Brain microvascular endothelial cell (primary cell): Measurements from ENCODE around the gene KCNQ1.

ENCODE experiments used
- DNase-seq: peaks from one replicate; pipeline ENCODE4 v3.0.0-alpha.2; 2020
- H3K27ac ChIP-seq: fragments of 250-450 bp; sonication (Bioruptor Pico); 2 replicates; pipeline ENCODE4 v1.5.1; 2020; ENCODE audit warnings: mild to moderate bottlenecking, moderate library complexity
- H3K27me3 ChIP-seq: fragments of 250-450 bp; sonication (Bioruptor Pico); replicated peaks from 2 replicates; pipeline ENCODE4 v1.5.1; 2020; ENCODE audit warnings: mild to moderate bottlenecking
- H3K36me3 ChIP-seq: fragments of 250-450 bp; sonication (Bioruptor Pico); replicated peaks from 2 replicates; pipeline ENCODE4 v1.5.1; 2020; ENCODE audit warnings: mild to moderate bottlenecking
- H3K4me3 ChIP-seq: 2 replicates; pipeline ENCODE4 v1.5.1; 2011; ENCODE audit warnings: low read depth, mild to moderate bottlenecking, control low read depth, low read length, moderate library complexity
- CTCF ChIP-seq: IDR thresholded peaks from 2 replicates; pipeline ENCODE4 v1.5.1; 2011; ENCODE audit warnings: low read depth, mild to moderate bottlenecking, moderate library complexity, low read length, control low read depth, inconsistent platforms; ENCODE audit errors: missing control alignments
- in situ Hi-C: cut with HindIII; loops from 2 replicates; pipeline ENCODE4 v1.10.0; 2017; ENCODE audit warnings: low sequenced_read_pairs, low pct_ligation_motif_present

Gene KCNQ1

GRCh38 chr11:2547806-2548205, 103.0 kb downstream of the KCNQ1 start:
- in situ Hi-C loops: no loop called here
- no peak overlapping the region for H3K4me3 ChIP-seq
- peaks cover 3% of the 10 kb centered on the region for H3K27me3 ChIP-seq
- no peak for TF ChIP-seq CTCF
- H3K36me3 ChIP-seq: no peaks in the 10 kb centered on the region
- no peak overlapping the region for H3K27ac ChIP-seq
- no peak for DNase-seq

GRCh38 chr11:2548596-2548995, 103.8 kb downstream of the KCNQ1 start:
- DNase-seq: no peak
- H3K27ac ChIP-seq: no peak overlapping the region
- in situ Hi-C loops: no loop called here
- no peaks in the 10 kb centered on the region for H3K36me3 ChIP-seq
- no peak overlapping the region for H3K4me3 ChIP-seq
- H3K27me3 ChIP-seq: peaks cover 3% of the 10 kb centered on the region
- no peak for TF ChIP-seq CTCF

GRCh38 chr11:2549080-2549479, 104.3 kb downstream of the KCNQ1 start:
- Histone ChIP-seq H3K36me3 (no peaks in the 10 kb centered on the region), H3K27me3 (peaks cover 3% of the 10 kb centered on the region), H3K4me3 (no peak overlapping the region), H3K27ac (no peak overlapping the region)
- DNase-seq: no peak
- in situ Hi-C loops: no loop called here
- no peak for TF ChIP-seq CTCF

- H3K27ac ChIP-seq: no peak overlapping the region
- TF ChIP-seq CTCF: no peak
- no peak for DNase-seq
- H3K36me3 ChIP-seq: no peaks in the 10 kb centered on the region
- in situ Hi-C loops: no loop called here
- H3K27me3 ChIP-seq: peaks cover 3% of the 10 kb centered on the region
- H3K4me3 ChIP-seq: no peak overlapping the region
These were observed 104.7 kb downstream of the KCNQ1 start for GRCh38 chr11:2549491-2549875.

GRCh38 chr11:2549876-2550605, 105.2 kb downstream of the KCNQ1 start:
- H3K27ac ChIP-seq: no peak overlapping the region
- TF ChIP-seq CTCF: no peak
- no peaks in the 10 kb centered on the region for H3K36me3 ChIP-seq
- peaks cover 3% of the 10 kb centered on the region for H3K27me3 ChIP-seq
- no peak overlapping the region for H3K4me3 ChIP-seq
- in situ Hi-C loops: no loop called here
- no peak for DNase-seq

GRCh38 chr11:2550606-2550970, 105.8 kb downstream of the KCNQ1 start:
- no peaks in the 10 kb centered on the region for H3K36me3 ChIP-seq
- H3K27ac ChIP-seq: no peak overlapping the region
- in situ Hi-C loops: no loop called here
- no peak overlapping the region for H3K4me3 ChIP-seq
- peaks cover 3% of the 10 kb centered on the region for H3K27me3 ChIP-seq
- no peak for TF ChIP-seq CTCF
- no peak for DNase-seq
